ENCODE measurements around the gene TMEM86B. TPM values are rescaled to one million over a fixed set of nuclear protein-coding genes. Genes with fewer than 3 reads are reported as not detected.
"Not testable (repeated sequence)": the region's sequence is repeated elsewhere in the genome, so short reads cannot be mapped to it uniquely, and the experiment has no call there.

The TMEM86B gene
- total and polyA plus RNA-seq, 2 experiments from 2014 or later, result 1.1 to 3.2 TPM

GRCh38 chr19:55224679-55225414 is 3.7 kb downstream of the TMEM86B start:
- Mint-ChIP-seq H3K27me3 (ENCODE audit: insufficient read depth, low read depth, poor library complexity) (peaks cover 15% of the 10 kb centered on the region), H3K36me3 (ENCODE audit: low read depth) (peaks cover 11% of the 10 kb centered on the region)
- not testable (repeated sequence) for H3K27ac ChIP-seq (ENCODE audit: low read depth); H3K9me2 ChIP-seq (ENCODE audit: insufficient read depth); H4K20me1 ChIP-seq (replicated peaks; ENCODE audit: insufficient read depth); ATAC-seq; H3F3A ChIP-seq (replicated peaks; ENCODE audit: low read depth); H2AFZ ChIP-seq; H3K9me3 Mint-ChIP-seq; H3K4me1 Mint-ChIP-seq; H3K79me2 ChIP-seq (replicated peaks; ENCODE audit: insufficient read depth); H3K4me3 Mint-ChIP-seq; H3K4me1 ChIP-seq (ENCODE audit: insufficient read depth); H3K27me3 ChIP-seq (ENCODE audit: insufficient read depth); DNase-seq (ENCODE audit: low spot score); H3K4me2 ChIP-seq; H3K4me3 ChIP-seq; H3K27ac Mint-ChIP-seq; H3K36me3 ChIP-seq (ENCODE audit: insufficient read depth)

- Histone ChIP-seq H3F3A (replicated peaks; ENCODE audit: low read depth) (0 out of 2 replicates have a peak, but pooled peaks cover 7% of the 10 kb centered on the region), H3K4me2 (no peak overlapping the region), H3K79me2 (replicated peaks; ENCODE audit: insufficient read depth) (no peaks in the 10 kb centered on the region), H4K20me1 (replicated peaks; ENCODE audit: insufficient read depth) (no peaks in the 10 kb centered on the region; the same call in 1 of the 2 replicates), H3K4me1 (ENCODE audit: insufficient read depth) (no peaks in the 10 kb centered on the region), H3K9me2 (ENCODE audit: insufficient read depth) (no peaks in the 10 kb centered on the region), H3K36me3 (ENCODE audit: insufficient read depth) (no peaks in the 10 kb centered on the region), H3K27ac (ENCODE audit: low read depth) (no peak overlapping the region), H2AFZ (no peak overlapping the region), H3K4me3 (no peak overlapping the region), H3K27me3 (ENCODE audit: insufficient read depth) (no peaks in the 10 kb centered on the region)
- Mint-ChIP-seq H3K9me3 (peaks cover 12% of the 10 kb centered on the region), H3K27me3 (ENCODE audit: insufficient read depth, low read depth, poor library complexity) (peaks cover 18% of the 10 kb centered on the region), H3K36me3 (ENCODE audit: low read depth) (peaks cover 13% of the 10 kb centered on the region), H3K27ac (no peak overlapping the region), H3K4me1 (peaks cover 4% of the 10 kb centered on the region; the same call in 2 of the 3 replicates), H3K4me3 (no peak overlapping the region)
- ATAC-seq (no peak), DNase-seq (ENCODE audit: low spot score) (no peak)
- no peak for TF ChIP-seq STAT1 (IDR thresholded peaks at IDR 0.05; ENCODE audit: unreplicated experiment)
- no peak for TF ChIP-seq CREB1 (CRISPR knock-in tag; IDR thresholded peaks at IDR 0.05; ENCODE audit: low read depth)
- TF ChIP-seq REST (IDR thresholded peaks at IDR 0.05; ENCODE audit: unreplicated experiment), result no peak
- no peak for TF ChIP-seq NANOG (IDR thresholded peaks at IDR 0.05; ENCODE audit: borderline replicate concordance)
- no peak for TF ChIP-seq ZNF462 (CRISPR knock-in tag; IDR thresholded peaks at IDR 0.05)
- no peak for TF ChIP-seq EZH2 (IDR thresholded peaks at IDR 0.05; ENCODE audit: low read depth, unreplicated experiment)
- no peak for TF ChIP-seq CTCF (conservative IDR thresholded peaks at IDR 0.05; ENCODE audit: low read depth in 2 of 2)
- no peak for TF ChIP-seq ZNF114 (CRISPR knock-in tag; IDR thresholded peaks at IDR 0.05)
- TF ChIP-seq JUNB (IDR thresholded peaks at IDR 0.05; ENCODE audit: unreplicated experiment), result no peak
These were observed 4.4 kb downstream of the TMEM86B start for GRCh38 chr19:55224038-55224665.

Measured in GM23338 (cell line).